ENCODE measurements around the gene FCRLB. TPM values are rescaled to one million over a fixed set of nuclear protein-coding genes. Genes with fewer than 3 reads are reported as not detected.

Gene FCRLB
- total and polyA plus RNA-seq, 2 donors (not counting 3 experiments of a cell fraction or from before 2014, with no cell fraction given) = 0.62 TPM

GRCh38 chr1:161705537-161705936 is 15.8 kb upstream of the FCRLB start:
- dilution Hi-C loops (cut with MboI; ENCODE audit: extremely low pct_ligation_motif_present, low sequenced_read_pairs) (no loop called here), intact Hi-C loops (cut with micrococcal nuclease) (no loop called here)
- H3K9me3 ChIP-seq (replicated peaks; ENCODE audit: control insufficient read depth, insufficient read depth, low read length) = no peaks in the 10 kb centered on the region
- H3K36me3 ChIP-seq (ENCODE audit: control insufficient read depth in 2 of 2, extremely low read depth in 1 of 2, insufficient read depth in 2 of 2, low read length in 2 of 2) = no peaks in the 10 kb centered on the region
- H2AFZ ChIP-seq (ENCODE audit: low read depth, low read length) = no peak overlapping the region
- H3K27ac ChIP-seq (ENCODE audit: insufficient read depth, low read depth, low read length) = no peak overlapping the region
- no peaks in the 10 kb centered on the region for H3K4me1 ChIP-seq (ENCODE audit: control insufficient read depth, extremely low read depth, insufficient read depth, low read length)
- ChIA-PET POLR2A (no interaction called here), CTCF (no interaction called here)
- no peak overlapping the region for H3K4me3 ChIP-seq (replicated peaks in 1 of 3; ENCODE audit: insufficient read depth in 1 of 3, low read depth in 1 of 3, low read length in 3 of 3)
- no TSS peak for BruUV-seq (replicated peaks)
- no peaks in the 10 kb centered on the region for H3K9me1 ChIP-seq (replicated peaks; ENCODE audit: control insufficient read depth, extremely low read depth, insufficient read depth, low read length)
- FAIRE-seq (no peak), DNase-seq (ENCODE audit: low read depth, low spot score) (no peak)
- TF ChIP-seq MYC (IDR thresholded peaks at IDR 0.05; ENCODE audit: low read depth, low read length) = no peak
- TF ChIP-seq, protein P1, sequence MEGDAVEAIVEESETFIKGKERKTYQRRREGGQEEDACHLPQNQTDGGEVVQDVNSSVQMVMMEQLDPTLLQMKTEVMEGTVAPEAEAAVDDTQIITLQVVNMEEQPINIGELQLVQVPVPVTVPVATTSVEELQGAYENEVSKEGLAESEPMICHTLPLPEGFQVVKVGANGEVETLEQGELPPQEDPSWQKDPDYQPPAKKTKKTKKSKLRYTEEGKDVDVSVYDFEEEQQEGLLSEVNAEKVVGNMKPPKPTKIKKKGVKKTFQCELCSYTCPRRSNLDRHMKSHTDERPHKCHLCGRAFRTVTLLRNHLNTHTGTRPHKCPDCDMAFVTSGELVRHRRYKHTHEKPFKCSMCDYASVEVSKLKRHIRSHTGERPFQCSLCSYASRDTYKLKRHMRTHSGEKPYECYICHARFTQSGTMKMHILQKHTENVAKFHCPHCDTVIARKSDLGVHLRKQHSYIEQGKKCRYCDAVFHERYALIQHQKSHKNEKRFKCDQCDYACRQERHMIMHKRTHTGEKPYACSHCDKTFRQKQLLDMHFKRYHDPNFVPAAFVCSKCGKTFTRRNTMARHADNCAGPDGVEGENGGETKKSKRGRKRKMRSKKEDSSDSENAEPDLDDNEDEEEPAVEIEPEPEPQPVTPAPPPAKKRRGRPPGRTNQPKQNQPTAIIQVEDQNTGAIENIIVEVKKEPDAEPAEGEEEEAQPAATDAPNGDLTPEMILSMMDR (IDR thresholded peaks at IDR 0.05; ENCODE audit: extremely low read depth in 1 of 2, insufficient read depth in 1 of 2, low read depth in 1 of 2, low read length in 2 of 2) = no peak
- TF ChIP-seq, protein P2, sequence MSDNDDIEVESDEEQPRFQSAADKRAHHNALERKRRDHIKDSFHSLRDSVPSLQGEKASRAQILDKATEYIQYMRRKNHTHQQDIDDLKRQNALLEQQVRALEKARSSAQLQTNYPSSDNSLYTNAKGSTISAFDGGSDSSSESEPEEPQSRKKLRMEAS (IDR thresholded peaks at IDR 0.05; ENCODE audit: insufficient read depth, insufficient read length) = no peak
- TF ChIP-seq POLR2A (IDR thresholded peaks at IDR 0.05; ENCODE audit: low read depth, low read length) = no peak
- no peak for TF ChIP-seq JUN (IDR thresholded peaks at IDR 0.05; ENCODE audit: borderline replicate concordance, insufficient read depth, insufficient read length, low read depth)
- no peak for TF ChIP-seq GATA2 (IDR thresholded peaks at IDR 0.05; ENCODE audit: insufficient read depth, insufficient read length, low read depth, low read length)
- no peak for TF ChIP-seq FOS (IDR thresholded peaks at IDR 0.05; ENCODE audit: borderline replicate concordance, insufficient read depth, low read length)
- TF ChIP-seq POLR2AphosphoS5 (IDR thresholded peaks at IDR 0.05; ENCODE audit: insufficient read depth, low read depth, low read length) = no peak
- no peak for TF ChIP-seq EZH2 (IDR thresholded peaks at IDR 0.05; ENCODE audit: borderline replicate concordance, low read depth, low read length, severe bottlenecking)
- H4K20me1 ChIP-seq (replicated peaks; ENCODE audit: control insufficient read depth, extremely low read depth, insufficient read depth, low read length) = no peaks in the 10 kb centered on the region
- H3K27me3 ChIP-seq (ENCODE audit: control insufficient read depth in 2 of 2, insufficient read depth in 2 of 2, low read length in 2 of 2) = peaks cover 5 to 8% of the 10 kb centered on the region in 2 experiments
- H3K79me2 ChIP-seq (ENCODE audit: control insufficient read depth, insufficient read depth, low read length) = no peaks in the 10 kb centered on the region
- H3K9ac ChIP-seq (replicated peaks; ENCODE audit: extremely low read depth, insufficient read depth, low read length) = no peak overlapping the region
- no peak overlapping the region for H3K4me2 ChIP-seq (ENCODE audit: insufficient read depth, low read length)

Data from endothelial cell of umbilical vein (primary cell).